Ovary (tissue), 3 donors: ENCODE results near the gene MIOX.

Experiments
- EP300 ChIP-seq: sonication (generic); formaldehyde crosslinking; IDR thresholded peaks from one replicate; pipeline ENCODE4 v1.6.1; 2017; ENCODE audit warnings: antibody characterized with exemption
- TF ChIP-seq, protein P1 (sequence below), 3 donors: fragments of 450-650 bp in 2 of 3; fragments of 200-600 bp in 1 of 3; IDR thresholded peaks; one replicate each; pipeline versions ENCODE4 v1.5.1 to v1.8.0; 2016 to 2022; ENCODE audit warnings: antibody characterized with exemption in 3 of 3, mild to moderate bottlenecking in 1 of 3
- donor health status: DM: no; HTN: no; CAD: no.

GRCh38 chr22:50520826-50521453, 34.3 kb downstream of the MIOX start:
- TF ChIP-seq, protein P1, sequence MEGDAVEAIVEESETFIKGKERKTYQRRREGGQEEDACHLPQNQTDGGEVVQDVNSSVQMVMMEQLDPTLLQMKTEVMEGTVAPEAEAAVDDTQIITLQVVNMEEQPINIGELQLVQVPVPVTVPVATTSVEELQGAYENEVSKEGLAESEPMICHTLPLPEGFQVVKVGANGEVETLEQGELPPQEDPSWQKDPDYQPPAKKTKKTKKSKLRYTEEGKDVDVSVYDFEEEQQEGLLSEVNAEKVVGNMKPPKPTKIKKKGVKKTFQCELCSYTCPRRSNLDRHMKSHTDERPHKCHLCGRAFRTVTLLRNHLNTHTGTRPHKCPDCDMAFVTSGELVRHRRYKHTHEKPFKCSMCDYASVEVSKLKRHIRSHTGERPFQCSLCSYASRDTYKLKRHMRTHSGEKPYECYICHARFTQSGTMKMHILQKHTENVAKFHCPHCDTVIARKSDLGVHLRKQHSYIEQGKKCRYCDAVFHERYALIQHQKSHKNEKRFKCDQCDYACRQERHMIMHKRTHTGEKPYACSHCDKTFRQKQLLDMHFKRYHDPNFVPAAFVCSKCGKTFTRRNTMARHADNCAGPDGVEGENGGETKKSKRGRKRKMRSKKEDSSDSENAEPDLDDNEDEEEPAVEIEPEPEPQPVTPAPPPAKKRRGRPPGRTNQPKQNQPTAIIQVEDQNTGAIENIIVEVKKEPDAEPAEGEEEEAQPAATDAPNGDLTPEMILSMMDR (IDR thresholded peaks at IDR 0.05), result no peak
- no peak for TF ChIP-seq EP300
